Measurements from ENCODE around the gene ZZZ3. TPM values are rescaled to one million over a fixed set of nuclear protein-coding genes. Genes with fewer than 3 reads are reported as not detected.

The ZZZ3 gene
- total and polyA plus RNA-seq, 2 of the 13 experiments (the other 11 are each of a cell fraction or from before 2014, with no cell fraction given) = 18.1 to 50.2 TPM

- TF ChIP-seq ZNF354B (CRISPR knock-in tag; IDR thresholded peaks at IDR 0.05) (0 out of 2 replicates have a peak, but pooled peaks have one; percentile 6), SMAD1 (CRISPR knock-in tag; IDR thresholded peaks at IDR 0.05; ENCODE audit: borderline replicate concordance, low read depth) (no peak), MXD4 (CRISPR knock-in tag; IDR thresholded peaks at IDR 0.05) (no peak), ATRX (CRISPR knock-in tag; IDR thresholded peaks at IDR 0.05; ENCODE audit: borderline replicate concordance) (no peak), SRY (CRISPR knock-in tag; IDR thresholded peaks at IDR 0.05) (no peak), GABPA (IDR thresholded peaks at IDR 0.05; ENCODE audit: low read depth, low read length) (peak; percentile 86), GABPA (CRISPR knock-in tag; IDR thresholded peaks at IDR 0.05; ENCODE audit: low read depth) (peak; percentile 88), ZNF430 (CRISPR knock-in tag; IDR thresholded peaks at IDR 0.05) (no peak), SMARCC2 (IDR thresholded peaks at IDR 0.05) (no peak), ZNF383 (CRISPR knock-in tag; IDR thresholded peaks at IDR 0.05; ENCODE audit: borderline replicate concordance) (no peak), ZNF574 (CRISPR knock-in tag; IDR thresholded peaks at IDR 0.05) (peak; percentile 77), TERF1 (CRISPR knock-in tag; IDR thresholded peaks at IDR 0.05) (no peak), ZNF343 (CRISPR knock-in tag; IDR thresholded peaks at IDR 0.05) (no peak; the same call in 1 of the 2 replicates), NPAS2 (CRISPR knock-in tag; IDR thresholded peaks at IDR 0.05; ENCODE audit: borderline replicate concordance) (no peak), ZNF333 (CRISPR knock-in tag; IDR thresholded peaks at IDR 0.05; ENCODE audit: borderline replicate concordance) (no peak), ZFP91 (CRISPR knock-in tag; IDR thresholded peaks at IDR 0.05; ENCODE audit: borderline replicate concordance) (peak; percentile 73), ZNF124 (CRISPR knock-in tag; IDR thresholded peaks at IDR 0.05) (no peak), CSRNP1 (CRISPR knock-in tag; IDR thresholded peaks at IDR 0.05) (0 out of 2 replicates have a peak, but pooled peaks have one; percentile 36), ELK4 (CRISPR knock-in tag; IDR thresholded peaks at IDR 0.05; ENCODE audit: borderline replicate concordance) (no peak), MBD4 (IDR thresholded peaks at IDR 0.05; ENCODE audit: borderline replicate concordance, low read length) (no peak), NCOA2 (CRISPR knock-in tag; IDR thresholded peaks at IDR 0.05) (no peak)
Observed at GRCh38 chr1:77683160-77684148, 996 bp upstream of the ZZZ3 start (continued).

Measured in HepG2 (cell line).